ENCODE results near the gene COX7A2L. TPM values are rescaled to one million over a fixed set of nuclear protein-coding genes. Genes with fewer than 3 reads are reported as not detected.
A peak's percentile ranks its signal among the peaks of the same experiment; 100 is the strongest.
"Not testable (repeated sequence)": the region's sequence is repeated elsewhere in the genome, so short reads cannot be mapped to it uniquely, and the experiment has no call there.

Gene COX7A2L
- total RNA-seq, 2 donors from 2014 or later: 50.9 to 55.3 TPM

DNA sequence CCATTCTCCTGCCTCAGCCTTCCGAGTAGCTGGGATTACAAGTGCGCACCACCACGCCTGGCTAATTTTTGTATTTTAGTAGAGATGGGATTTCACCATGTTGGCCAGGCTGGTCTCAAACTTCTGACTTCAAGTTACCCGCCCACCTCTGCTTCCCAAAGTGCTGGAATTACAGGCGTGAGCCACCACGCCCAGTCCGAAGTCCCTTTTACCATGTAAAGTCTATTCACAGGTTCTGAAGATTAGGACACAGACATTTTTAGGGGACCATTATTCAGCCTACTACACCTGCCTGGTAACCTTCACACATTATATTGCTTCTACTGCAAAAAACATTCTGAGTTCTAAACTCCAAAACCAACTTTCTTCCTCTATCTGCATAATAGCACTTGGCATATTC is 19.0 kb upstream of the COX7A2L start:
- H3K27me3 Mint-ChIP-seq: peaks cover 26% of the 10 kb centered on the region
- H3K27ac Mint-ChIP-seq; H3K36me3 Mint-ChIP-seq (ENCODE audit: low read depth); DNase-seq; ATAC-seq; H3K4me3 Mint-ChIP-seq; H3K4me1 Mint-ChIP-seq; H3K9me3 ChIP-seq (ENCODE audit: control insufficient read depth, low read length, poor library complexity, severe bottlenecking): not testable (repeated sequence)

DNA sequence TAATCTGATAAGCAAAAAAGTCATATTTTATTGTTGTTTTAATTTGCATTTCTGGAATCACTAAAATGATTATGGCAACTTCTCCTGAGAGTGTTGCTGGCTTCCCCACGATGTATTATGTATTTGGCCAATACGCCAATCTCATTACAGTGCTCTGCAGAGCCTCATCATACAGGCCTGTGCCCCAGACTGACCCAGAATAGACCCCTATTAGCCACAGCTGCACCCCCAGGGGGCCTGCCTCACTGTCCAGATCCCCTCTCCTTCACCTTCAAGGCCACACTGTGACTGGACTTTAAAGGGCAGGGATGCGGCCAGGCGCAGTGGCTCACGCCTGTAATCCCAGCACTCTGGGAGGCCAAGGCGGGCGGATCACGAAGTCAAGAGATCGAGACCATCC is 17.4 kb upstream of the COX7A2L start:
- H3K27ac Mint-ChIP-seq: no peak overlapping the region
- no peaks in the 10 kb centered on the region for H3K9me3 ChIP-seq (ENCODE audit: control insufficient read depth, low read length, poor library complexity, severe bottlenecking)
- peaks cover 5% of the 10 kb centered on the region for H3K4me1 Mint-ChIP-seq
- DNase-seq (no peak), ATAC-seq (no peak)
- H3K4me3 Mint-ChIP-seq: no peak overlapping the region
- peaks cover 30% of the 10 kb centered on the region for H3K27me3 Mint-ChIP-seq
- no peaks in the 10 kb centered on the region for H3K36me3 Mint-ChIP-seq (ENCODE audit: low read depth)

DNA sequence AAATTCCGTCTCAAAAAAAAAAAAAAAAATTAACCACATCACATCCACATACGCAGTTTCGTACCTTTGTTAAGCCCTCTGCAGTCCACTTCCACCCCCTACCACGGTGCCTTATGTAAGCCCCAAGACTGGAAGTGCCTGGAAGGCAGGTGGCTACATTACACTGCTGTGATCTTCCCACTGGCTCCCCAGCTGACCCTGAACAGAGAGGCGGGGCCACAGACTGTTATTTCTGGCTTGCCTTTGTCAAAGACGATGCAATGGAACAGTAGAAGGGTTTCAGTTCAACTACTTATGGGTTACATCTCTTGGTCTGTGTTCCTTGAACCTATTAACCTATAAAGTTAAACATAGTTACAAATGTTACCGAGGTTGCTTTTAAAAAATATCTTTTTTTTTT is 15.7 kb upstream of the COX7A2L start:
- peaks cover 27% of the 10 kb centered on the region for H3K27me3 Mint-ChIP-seq
- DNase-seq (no peak), ATAC-seq (no peak)
- H3K4me3 Mint-ChIP-seq: no peak overlapping the region
- H3K9me3 ChIP-seq (ENCODE audit: control insufficient read depth, low read length, poor library complexity, severe bottlenecking): no peaks in the 10 kb centered on the region
- peaks cover 5% of the 10 kb centered on the region for H3K4me1 Mint-ChIP-seq
- H3K27ac Mint-ChIP-seq: no peak overlapping the region
- H3K36me3 Mint-ChIP-seq (ENCODE audit: low read depth): no peaks in the 10 kb centered on the region

DNA sequence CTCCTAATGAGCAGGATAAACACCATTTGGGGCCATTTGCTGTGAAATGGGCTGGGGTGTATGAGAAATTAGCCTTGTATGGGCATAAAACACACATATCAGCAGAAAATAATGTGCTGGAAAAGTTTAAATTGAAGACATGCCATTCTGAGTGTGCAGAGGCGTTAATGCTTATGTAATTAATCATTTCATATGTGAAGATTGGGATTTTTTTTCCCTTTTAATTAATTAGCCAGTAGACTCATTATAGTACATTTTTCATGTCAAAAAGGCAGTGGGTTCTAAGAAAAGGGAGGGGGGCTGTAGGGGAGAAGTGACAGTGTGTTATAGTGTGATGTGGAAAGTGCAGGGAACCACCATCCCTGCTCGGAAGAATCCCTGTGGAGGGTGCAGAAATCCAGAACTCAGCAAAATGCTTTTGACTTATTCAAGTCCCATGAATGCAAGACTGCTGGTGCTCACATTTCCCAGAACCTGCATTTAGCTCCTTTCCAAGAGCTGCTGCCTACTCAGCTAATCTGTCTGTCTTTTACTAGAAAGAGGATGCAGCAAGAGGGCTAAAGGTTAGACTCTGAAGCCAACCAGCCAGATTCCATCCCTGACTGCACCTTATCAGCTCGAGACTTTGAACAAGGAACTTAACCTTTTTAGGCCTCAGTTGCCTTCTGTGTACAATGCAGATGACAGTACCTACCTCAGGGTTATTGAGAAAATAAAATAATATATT is 11.6 kb upstream of the COX7A2L start:
- no peak for ATAC-seq
- Mint-ChIP-seq H3K27me3 (peaks cover 33% of the 10 kb centered on the region), H3K4me1 (peaks cover 7% of the 10 kb centered on the region), H3K27ac (no peak overlapping the region), H3K36me3 (ENCODE audit: low read depth) (no peaks in the 10 kb centered on the region), H3K4me3 (no peak overlapping the region)
- no peak for DNase-seq
- no peaks in the 10 kb centered on the region for H3K9me3 ChIP-seq (ENCODE audit: control insufficient read depth, low read length, poor library complexity, severe bottlenecking)

DNA sequence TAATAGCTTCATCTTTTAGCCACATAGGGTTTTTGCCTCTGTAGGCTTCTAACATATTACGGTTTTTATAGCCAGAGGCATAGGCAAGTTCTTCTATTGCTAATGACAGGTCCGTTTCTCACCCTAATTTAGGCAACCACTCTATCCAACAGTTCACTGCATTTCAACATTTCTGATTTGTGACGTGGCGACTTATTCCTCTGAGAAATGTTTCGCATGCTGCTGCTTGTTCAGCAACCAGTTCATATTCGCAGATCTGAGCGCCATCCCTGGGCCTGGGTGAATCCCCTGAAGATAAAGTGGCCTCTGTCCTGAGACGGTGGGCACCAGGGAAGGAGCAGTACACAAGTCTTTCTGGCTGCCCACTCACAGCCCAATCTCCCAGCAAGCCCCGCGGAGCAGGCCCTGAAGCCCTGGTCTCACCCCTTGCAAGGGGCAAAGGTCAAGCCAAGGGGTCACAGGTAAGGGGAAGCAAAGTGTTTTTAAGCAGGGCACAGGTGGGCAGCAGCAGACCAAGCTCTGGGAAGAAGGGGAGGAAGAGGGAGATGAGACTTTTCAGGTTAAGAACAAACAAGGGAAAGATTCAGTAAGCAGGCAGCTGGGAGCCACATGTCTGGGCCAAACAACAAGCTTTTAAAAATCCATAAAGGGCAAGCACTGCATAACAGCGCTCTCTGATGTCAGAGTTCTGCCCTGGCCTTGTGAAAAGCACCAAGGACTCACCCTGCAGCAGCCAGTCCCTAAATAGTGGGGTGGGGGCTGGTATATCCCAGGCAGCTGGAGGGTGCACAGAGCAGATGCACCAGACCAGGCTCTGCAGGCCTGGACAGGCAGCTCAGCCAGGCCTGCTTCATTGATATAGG is 10.8 kb upstream of the COX7A2L start:
- no peaks in the 10 kb centered on the region for H3K9me3 ChIP-seq (ENCODE audit: control insufficient read depth, low read length, poor library complexity, severe bottlenecking)
- no peak overlapping the region for H3K4me3 Mint-ChIP-seq
- ATAC-seq (no peak), DNase-seq (no peak)
- H3K4me1 Mint-ChIP-seq: peaks cover 7% of the 10 kb centered on the region
- H3K27ac Mint-ChIP-seq: no peak overlapping the region
- H3K27me3 Mint-ChIP-seq: peaks cover 41% of the 10 kb centered on the region
- no peaks in the 10 kb centered on the region for H3K36me3 Mint-ChIP-seq (ENCODE audit: low read depth)

DNA sequence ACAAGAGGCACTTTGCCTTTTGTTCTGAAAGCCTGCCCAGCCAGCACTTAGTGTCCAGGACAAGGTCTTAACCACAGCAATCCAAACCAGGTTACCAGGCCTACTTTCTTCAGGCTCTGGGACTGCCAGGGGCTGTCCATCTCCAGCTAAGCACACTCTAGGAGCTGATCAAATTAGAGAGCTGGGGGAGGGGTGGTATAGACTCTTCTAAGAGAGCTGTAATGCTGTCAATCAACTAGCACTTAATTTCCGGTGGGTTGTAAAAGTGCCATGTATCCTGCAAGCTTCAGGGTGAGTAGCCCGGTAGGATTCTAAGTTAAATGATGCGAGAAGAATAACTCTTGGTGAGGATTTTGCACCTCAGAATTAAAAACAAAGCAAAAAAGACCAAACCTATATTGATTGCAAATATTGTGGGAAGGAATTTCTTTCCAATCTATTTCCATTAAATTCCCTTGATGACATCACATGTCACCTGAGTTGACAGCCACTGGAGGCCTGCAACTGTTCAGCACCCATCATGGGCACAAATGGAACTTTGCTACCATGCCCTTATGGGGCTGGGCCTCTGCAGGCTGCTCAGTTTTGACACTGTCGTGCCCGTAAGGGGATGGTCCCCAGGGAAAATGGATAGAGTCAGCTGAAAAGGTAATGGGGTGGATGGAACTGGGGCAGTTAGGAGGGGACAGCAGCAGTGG is 8.7 kb upstream of the COX7A2L start:
- no peak for DNase-seq
- peak overlapping the region; percentile 4 for H3K27ac Mint-ChIP-seq
- peaks cover 39% of the 10 kb centered on the region for H3K27me3 Mint-ChIP-seq
- H3K4me1 Mint-ChIP-seq: peaks cover 5% of the 10 kb centered on the region
- no peak overlapping the region for H3K4me3 Mint-ChIP-seq
- no peak for ATAC-seq
- H3K9me3 ChIP-seq (ENCODE audit: control insufficient read depth, low read length, poor library complexity, severe bottlenecking): no peaks in the 10 kb centered on the region
- H3K36me3 Mint-ChIP-seq (ENCODE audit: low read depth): no peaks in the 10 kb centered on the region

DNA sequence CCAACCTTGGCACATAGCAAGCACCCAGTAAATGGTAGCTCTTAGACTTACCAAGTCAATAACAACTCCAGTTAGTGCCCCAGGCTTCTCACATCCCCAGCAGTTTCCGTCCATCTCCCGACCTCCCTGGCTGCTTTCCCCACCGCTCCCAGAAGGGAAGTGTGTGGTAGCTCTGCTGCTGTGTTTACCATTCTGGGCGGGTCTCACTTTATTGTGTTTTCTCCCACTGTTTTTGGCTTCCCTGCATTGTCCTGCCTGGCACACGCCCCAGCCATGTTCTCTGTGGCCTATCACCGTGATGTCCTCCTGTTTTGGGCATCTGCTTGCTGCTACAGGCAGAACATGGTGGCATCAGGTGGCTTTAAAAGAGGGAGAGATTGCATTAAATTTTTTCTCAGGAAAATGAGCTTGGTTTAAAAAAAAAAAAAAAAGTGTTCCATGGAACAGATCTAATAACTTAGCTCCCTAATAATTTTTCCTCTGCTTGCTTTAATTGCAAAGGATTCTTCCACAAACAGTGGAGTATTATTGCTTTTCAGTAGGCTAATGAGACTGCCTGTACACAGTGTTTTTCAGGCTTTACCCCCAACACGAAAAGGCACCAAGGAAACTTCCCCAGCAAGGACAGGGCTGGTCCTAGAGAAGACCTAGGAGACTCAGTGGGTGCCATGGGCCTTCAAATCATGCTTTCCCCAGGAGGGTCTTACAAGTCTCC is 8.0 kb upstream of the COX7A2L start:
- H3K36me3 Mint-ChIP-seq (ENCODE audit: low read depth): no peaks in the 10 kb centered on the region
- no peak overlapping the region for H3K27ac Mint-ChIP-seq
- H3K4me3 Mint-ChIP-seq: no peak overlapping the region
- no peaks in the 10 kb centered on the region for H3K9me3 ChIP-seq (ENCODE audit: control insufficient read depth, low read length, poor library complexity, severe bottlenecking)
- no peak for DNase-seq
- peaks cover 33% of the 10 kb centered on the region for H3K27me3 Mint-ChIP-seq
- no peak for ATAC-seq
- H3K4me1 Mint-ChIP-seq: peaks cover 5% of the 10 kb centered on the region

DNA sequence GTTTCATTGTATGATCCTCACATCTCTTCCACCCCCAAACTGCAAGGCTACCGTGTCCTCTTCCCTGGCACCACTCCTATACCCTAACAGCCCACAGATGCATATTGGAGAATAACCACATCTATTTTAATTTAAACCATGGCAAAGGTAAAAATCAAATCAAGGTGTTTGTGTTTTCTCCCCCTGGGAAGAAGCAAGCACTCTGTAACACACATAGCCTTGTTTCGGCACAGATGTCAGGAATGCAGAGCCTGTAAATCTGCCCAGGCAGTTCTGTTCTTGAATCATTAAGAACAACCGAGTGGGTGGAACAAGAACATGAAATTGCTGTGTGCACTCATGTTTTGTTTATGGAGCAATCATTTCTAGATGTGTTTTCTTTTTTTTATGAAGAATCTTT is 6.8 kb upstream of the COX7A2L start:
- no peak for DNase-seq
- no peak for ATAC-seq
- no peak overlapping the region for H3K27ac Mint-ChIP-seq
- no peaks in the 10 kb centered on the region for H3K9me3 ChIP-seq (ENCODE audit: control insufficient read depth, low read length, poor library complexity, severe bottlenecking)
- peaks cover 5% of the 10 kb centered on the region for H3K4me1 Mint-ChIP-seq
- no peaks in the 10 kb centered on the region for H3K36me3 Mint-ChIP-seq (ENCODE audit: low read depth)
- no peak overlapping the region for H3K4me3 Mint-ChIP-seq
- H3K27me3 Mint-ChIP-seq: peaks cover 29% of the 10 kb centered on the region

DNA sequence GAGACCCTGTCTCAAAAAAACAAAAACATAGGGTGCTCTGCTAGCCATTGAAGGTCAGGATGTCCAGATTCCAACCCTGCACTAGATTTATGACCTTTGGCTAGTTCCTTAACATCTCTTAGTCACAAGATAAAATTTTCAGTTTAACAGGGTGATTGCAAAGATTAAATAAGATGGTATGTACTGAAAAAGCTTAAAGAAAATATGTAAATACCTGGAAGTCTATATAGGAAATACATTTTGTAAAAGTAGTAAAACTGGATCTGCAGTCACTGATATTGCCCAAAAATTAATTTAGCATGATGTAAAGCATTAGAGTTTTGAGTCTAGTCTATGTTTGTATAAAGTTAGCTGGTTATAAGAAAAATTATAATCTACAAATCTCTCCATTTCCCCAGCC is 5.4 kb upstream of the COX7A2L start:
- no peak for DNase-seq
- ATAC-seq: no peak
- Mint-ChIP-seq H3K4me3 (no peak overlapping the region), H3K36me3 (ENCODE audit: low read depth) (no peaks in the 10 kb centered on the region), H3K27ac (no peak overlapping the region), H3K4me1 (peaks cover 10% of the 10 kb centered on the region), H3K27me3 (peaks cover 29% of the 10 kb centered on the region)
- H3K9me3 ChIP-seq (ENCODE audit: control insufficient read depth, low read length, poor library complexity, severe bottlenecking): no peaks in the 10 kb centered on the region

DNA sequence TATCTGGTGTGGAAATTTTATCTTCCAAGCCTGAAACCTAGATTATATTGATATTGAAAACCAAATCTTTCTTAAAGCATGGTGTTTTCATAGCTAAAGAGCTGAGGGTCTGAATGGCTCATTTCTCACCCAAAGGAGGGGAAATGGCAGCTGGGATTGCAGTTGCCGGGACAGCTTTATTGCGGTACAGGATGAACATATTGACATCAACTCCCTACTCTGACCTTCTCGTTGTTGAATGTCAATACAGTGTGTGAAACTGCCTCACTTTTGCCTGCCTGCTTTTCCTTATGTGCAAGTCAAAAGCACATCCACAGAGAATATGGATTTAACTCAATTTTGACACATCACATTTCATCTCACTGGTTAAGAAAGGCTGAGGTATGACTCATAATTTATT is 3.6 kb upstream of the COX7A2L start:
- Mint-ChIP-seq H3K4me1 (peaks cover 18% of the 10 kb centered on the region), H3K27me3 (peaks cover 29% of the 10 kb centered on the region), H3K27ac (no peak overlapping the region), H3K36me3 (ENCODE audit: low read depth) (no peaks in the 10 kb centered on the region), H3K4me3 (no peak overlapping the region)
- ATAC-seq (no peak), DNase-seq (no peak)
- H3K9me3 ChIP-seq (ENCODE audit: control insufficient read depth, low read length, poor library complexity, severe bottlenecking): no peaks in the 10 kb centered on the region

DNA sequence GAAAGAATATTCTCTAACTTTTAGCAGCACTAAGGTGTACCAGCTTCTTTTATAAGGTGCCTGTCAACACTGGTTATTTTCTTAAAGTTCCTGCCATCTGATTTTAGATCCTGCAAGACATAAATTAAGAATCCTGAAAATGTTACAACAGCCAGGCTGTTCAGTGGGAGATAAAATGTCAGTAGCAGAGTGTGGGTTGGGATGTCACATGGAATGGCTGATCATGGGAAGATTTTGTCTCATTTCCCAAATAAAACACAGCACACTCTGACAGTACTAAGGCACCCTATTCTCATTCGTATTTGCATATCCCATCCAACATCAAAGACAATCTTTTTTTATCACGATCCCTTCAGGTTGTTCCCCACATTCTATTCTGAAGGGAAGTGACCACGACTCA is 2.4 kb upstream of the COX7A2L start:
- Mint-ChIP-seq H3K36me3 (ENCODE audit: low read depth) (no peaks in the 10 kb centered on the region), H3K27ac (no peak overlapping the region), H3K27me3 (peaks cover 22% of the 10 kb centered on the region), H3K4me1 (peaks cover 25% of the 10 kb centered on the region), H3K4me3 (no peak overlapping the region)
- ATAC-seq: no peak
- no peaks in the 10 kb centered on the region for H3K9me3 ChIP-seq (ENCODE audit: control insufficient read depth, low read length, poor library complexity, severe bottlenecking)
- no peak for DNase-seq

DNA sequence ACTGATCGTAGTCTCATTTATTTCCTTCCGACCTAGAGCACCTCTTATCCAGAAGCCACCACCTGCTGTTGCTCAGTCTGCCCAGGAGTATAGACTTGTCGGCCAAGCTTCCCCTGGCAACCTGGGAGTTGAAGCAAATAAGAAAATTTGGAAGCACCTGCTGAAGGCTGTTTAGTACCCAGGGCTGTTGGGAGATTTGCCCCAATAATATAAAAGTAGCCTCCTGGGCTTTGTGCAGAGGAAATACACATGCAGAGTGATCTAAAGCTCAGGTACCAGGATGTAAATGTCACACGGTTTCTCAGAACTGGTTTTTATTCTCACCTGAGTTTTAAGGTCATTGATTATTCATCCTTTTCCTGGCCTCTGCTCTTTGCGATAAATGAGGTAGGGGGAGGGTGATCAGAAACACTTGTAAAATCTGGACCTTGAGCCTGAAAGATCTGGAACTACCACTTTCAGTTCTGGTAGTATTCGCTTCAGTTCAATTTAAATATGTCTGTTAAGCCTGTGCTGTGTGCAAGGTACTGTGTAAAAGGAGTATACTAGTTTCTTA is 789 bp upstream of the COX7A2L start:
- ATAC-seq (peak; percentile 1), DNase-seq (no peak)
- Mint-ChIP-seq H3K36me3 (ENCODE audit: low read depth) (peaks cover 4% of the 10 kb centered on the region), H3K27ac (peak overlapping the region; percentile 98), H3K4me1 (peaks cover 34% of the 10 kb centered on the region), H3K27me3 (peaks cover 8% of the 10 kb centered on the region), H3K4me3 (peak overlapping the region; percentile 97)
- no peaks in the 10 kb centered on the region for H3K9me3 ChIP-seq (ENCODE audit: control insufficient read depth, low read length, poor library complexity, severe bottlenecking)
